A204.1 (cell line): Measurements from ENCODE around the gene ABCA6.
"Not testable (repeated sequence)": the region's sequence is repeated elsewhere in the genome, so short reads cannot be mapped to it uniquely, and the experiment has no call there.

Experiments used
- FAIRE-seq: peaks from 2 replicates; lab custom pipeline; 2012; peaks lifted over from hg19 to GRCh38; lab: Jason Lieb, UNC

Gene ABCA6

DNA sequence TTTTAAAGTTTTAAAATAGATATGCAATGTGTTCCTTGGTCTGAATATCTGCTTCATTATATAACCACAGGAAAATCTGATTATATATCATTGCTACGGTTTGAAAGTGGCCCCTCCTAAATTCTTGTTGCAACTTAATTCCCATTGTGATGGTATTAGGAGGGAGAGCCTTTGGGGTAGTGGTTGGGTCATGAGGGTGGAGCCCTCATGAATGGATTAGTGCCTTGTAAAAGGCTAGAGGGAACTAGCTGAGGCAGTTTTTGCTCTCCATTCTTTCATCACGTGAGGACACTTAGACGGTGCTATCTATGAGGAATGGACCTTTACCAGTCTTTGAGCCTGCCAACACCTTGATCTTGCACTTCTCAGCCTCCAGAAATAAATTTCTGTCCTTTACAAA is 7.6 kb downstream of the ABCA6 start:
- no peak for FAIRE-seq

DNA sequence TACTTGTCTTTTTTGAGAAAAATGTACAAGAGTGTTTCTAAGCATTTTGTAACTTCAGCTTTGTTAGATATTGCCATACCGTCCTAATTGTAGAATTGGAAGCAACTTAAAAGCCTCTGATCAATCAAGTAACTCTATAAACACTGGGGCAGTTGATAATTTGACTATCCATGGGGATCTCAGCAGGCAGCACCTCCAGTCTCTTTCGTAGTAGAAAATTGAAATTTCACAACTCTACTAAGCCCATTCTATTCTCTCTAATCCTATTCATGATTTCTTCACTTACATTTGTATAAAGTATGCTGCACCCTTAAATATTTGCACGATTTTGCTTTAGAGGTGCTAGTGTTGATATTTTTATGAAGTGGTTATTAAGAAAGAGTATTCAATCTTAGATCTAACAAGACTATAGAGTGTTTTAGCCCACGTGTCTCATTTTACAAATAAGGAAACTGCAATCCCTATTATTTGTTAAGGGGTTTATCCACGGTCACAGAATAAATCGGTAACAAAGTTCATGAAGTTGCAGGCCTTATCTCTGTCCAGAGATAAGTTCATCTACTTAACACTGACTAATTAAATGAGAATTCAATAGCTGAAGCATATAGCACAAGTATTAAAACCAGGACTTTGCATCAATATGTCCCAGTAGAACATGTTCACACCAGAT is 10.9 kb downstream of the ABCA6 start:
- FAIRE-seq, result no peak

DNA sequence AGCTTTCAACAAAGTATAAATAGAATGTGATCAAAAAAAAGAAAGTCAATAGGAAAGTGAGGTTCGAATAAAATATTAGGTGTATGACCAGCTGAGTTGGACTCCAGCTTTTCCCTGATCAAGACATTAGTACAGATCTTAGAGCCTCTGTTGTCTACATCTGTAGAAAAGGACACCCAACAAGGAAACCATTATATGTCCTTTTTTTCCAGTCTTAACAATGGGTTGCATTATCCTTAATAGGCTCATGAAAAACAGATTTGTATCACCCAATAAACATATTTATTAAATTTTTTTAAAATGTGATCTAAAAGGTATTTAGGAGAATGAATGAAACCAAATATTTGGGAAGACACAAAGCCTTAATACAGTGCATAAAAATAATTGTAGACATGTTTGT is 18.1 kb downstream of the ABCA6 start:
- no peak for FAIRE-seq

DNA sequence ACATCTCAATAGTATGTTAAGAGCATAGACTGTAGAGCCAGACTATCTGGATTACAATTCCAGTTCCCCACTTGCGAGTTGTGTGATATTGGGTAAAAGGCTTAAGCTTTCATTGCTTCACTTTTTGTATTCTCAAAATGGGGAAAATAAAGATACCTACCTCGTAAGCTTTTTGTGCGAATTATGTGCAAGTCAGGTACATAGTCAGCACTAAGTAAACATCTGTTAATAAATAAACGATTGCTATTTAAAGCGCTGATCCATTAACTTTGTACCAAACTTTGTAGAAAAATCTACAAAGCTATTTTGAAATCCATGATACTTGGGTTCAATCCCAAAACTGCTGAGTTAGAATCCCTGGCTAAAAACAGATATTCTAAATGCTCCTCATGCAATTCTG is 19.6 kb downstream of the ABCA6 start:
- no peak for FAIRE-seq

DNA sequence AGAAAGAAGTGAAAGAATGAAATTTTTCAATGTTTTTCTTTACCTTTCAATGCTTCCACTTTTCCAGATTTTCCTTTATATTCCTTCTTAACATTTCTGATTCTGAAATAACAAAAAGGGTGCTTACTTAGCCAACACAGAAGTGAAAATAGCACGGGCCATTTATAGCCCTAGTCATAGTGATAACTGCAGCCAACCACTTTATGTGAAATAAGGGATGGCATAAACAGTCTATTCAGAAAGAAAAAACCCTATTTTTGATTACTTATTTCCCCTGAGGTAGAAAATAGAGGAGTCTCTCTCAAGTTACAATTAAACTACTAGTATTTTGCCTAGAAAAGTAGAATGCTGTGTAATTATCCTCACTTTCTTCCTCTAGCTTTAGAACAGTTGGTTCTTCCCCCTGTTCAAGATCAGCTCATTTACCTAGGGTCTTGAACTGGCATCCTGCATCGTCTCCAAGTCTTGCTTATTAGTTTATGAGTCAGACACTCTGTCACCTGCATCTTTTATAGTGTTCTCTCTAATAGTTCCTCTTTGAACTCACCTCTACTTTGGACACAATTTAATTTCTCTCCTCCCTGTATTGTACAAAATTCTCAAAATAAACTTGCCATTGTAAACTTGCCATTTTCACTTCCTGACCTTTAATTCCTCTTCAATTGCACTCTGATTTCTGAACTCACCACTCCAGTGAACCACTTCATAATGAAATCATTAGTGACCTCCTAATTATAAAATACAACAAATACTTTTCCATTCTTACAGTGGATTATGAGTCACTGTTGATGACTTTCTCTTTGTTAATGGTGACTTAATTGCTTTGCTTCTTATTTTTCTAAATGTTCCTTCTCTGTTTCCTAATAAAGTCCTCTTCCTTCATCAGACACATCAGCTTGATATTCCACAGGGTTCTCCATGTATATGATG is 23.6 kb downstream of the ABCA6 start:
- FAIRE-seq, result no peak

DNA sequence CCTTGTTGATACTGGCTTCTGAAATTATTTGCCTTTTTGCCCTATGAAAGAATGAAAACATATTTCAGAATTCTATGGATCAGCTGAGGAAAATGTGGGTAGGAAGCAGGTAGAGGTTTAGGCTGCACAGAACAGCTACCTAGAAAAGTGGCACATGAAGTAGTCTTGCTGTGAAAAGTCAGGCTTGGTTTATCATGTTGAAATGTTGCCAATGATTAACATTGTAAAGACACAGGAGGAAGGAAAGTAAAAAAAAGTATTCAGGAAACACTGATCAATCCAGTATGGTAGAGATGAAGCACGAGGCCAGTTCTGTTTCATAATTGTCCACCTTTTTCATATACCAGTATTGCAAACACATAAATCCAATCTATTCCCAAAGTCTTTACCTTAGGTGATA is 29.9 kb downstream of the ABCA6 start:
- FAIRE-seq, result no peak

DNA sequence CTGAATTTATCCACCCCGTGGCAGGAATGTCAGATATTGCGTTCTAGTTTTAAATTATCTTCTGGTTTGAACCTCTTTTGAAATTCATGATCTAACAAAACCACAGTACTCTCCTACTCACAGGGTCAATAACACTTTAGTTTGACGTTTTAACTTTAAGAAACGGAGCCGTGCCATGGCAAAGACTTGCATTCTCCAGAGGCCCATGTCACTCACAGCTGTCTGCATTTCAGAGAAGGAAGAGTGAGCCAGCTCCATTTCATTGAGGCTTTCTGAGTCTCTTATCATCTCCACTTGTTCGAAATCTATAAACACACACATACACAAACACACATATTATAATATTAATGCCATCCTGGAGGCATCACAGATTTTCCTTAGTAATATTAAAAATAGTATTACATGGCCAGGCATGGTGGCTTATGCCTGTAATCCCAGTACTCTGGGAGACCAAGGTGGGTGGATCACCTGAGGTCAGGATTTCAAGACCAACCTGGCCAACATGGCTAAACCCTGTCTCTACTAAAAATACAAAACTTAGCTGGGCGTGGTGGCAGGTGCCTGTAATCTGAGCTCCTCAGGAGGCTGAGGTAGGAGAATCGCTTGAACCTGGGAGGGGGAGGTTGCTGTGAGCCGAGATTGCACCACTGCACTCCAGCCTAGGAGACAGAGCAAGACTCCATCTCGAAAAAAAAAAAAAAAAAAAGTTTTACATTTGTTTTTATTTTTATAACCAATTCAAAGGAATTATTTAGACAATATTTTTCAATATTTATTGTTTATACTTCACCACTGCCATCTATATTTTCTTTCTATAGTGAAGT is 35.6 kb downstream of the ABCA6 start:
- no peak for FAIRE-seq

DNA sequence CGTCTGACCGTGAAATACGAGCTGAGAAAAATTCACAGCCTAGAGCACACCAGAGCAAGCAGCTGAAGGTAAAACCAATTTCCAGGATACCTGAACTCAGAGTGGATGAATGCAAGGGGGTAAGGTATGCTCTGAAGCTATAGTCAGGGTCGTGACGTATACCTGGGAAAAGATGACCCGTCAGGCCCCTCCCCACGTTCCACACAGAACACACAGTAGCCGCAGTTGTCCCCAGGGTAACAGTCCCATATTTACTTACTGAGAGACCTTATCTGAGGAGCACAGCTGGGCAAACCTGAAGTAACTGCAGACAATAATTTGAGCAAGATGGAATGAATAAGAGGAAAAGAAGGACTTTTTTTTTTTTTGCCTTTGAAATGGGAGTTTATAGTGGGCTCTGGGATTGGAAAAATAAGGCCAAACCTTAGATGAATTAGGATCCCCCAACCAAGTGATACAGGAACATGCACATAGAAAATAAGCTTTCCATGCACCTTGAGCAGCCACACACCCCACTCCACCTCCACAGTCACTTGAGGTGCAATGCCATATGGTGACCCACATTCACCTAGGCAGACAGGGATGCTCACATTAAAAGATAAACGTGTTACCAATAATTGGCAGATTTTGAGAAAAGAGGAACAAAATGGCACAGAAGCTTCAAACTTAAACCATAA is 38.0 kb downstream of the ABCA6 start:
- no peak for FAIRE-seq

DNA sequence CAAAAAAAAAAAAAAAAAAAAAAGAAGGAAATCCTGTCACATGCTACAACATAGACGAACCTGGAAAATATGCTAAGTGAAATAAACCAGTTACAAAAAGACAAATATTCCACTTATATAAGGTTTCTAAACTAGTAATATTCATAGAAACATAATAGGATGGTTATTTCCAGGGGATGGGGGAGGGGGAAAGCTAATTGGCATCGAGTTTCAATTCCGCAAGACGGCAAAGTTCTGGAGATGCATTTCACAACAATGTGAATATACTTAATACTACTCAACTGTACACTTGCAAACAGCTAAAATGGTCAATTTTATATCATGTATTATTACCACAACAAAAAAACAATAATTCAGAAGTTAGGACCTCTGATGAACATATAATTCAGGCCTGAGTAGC is 43.1 kb downstream of the ABCA6 start:
- no peak for FAIRE-seq

DNA sequence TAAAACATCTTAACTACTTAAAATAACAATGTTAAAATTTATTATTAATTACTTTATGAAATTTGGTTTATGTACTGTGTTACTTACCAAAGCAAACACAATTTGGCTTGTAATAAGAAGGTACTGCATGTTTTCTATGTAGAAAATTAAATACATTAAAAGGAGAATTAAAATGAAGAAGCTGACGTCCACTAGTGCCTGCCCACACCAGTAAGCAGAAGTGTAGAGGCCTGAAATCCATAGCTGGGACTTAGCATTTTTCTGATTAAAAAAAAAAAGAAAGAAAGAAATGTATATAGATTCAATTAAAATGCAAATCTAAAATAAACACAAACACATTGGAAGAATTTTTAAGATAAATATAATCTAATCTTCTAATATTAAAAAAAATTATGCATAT is 45.2 kb downstream of the ABCA6 start:
- no peak for FAIRE-seq

DNA sequence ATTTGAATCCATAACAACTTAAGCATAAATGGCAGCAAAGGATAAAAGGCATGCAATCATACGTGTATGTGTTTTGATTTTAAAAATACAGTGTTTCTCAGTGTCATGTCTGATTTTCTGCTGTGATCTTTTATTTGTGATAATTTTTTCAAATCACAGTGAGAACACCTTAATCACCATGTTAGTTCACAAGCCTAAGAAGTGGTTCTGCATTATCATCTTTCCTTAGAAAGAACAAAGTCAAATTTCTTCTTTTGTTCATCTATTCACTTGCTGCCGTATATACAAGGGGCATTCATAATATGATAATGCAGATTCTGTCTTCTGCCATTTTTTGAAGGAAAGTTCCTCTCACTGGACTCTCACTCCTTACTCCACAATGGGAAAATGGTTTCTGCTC is 47.7 kb downstream of the ABCA6 start:
- FAIRE-seq, result no peak

DNA sequence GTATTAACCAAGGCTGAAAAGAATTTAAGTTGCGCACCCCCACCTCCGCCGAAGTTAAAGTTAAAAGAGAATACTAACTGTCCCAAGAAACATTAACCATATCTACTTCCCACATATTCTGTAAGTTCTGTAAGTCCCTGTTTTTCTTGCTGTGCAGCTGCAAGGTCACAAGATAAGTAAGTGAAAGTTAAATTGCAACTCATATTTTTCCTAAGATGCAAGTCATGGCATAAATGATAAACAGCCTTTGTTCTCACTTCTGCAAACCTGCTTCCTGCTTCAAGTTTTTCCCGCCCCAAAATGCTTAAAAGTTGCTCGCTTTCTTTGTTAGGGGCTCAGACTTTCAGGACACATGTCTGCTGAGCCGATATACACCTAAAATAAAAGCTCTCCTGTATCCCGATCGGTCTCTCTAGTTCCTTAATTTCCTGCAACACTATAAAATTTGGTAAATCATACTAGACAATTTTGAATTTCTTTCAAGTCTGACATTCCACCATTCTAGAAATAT is 48.4 kb downstream of the ABCA6 start:
- no peak for FAIRE-seq

DNA sequence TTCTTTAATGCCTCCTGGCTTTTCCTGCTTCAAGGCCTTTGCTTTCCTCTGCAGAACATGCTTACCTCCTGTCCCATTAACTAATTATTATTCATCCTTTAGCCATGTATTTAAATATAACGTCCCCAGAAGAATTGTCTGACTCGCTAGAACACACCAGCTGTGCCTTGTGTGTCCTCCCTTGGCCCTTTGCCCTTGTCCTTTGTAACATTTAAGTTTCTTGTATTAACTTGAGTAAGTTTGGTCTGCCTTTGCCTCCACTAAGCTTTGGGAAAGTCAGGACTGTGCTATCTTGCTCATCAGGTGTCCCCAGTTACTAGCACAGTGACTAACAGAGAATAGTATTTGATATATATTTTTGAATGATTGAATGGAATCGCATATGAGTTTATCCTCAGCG is 51.3 kb downstream of the ABCA6 start:
- no peak for FAIRE-seq

DNA sequence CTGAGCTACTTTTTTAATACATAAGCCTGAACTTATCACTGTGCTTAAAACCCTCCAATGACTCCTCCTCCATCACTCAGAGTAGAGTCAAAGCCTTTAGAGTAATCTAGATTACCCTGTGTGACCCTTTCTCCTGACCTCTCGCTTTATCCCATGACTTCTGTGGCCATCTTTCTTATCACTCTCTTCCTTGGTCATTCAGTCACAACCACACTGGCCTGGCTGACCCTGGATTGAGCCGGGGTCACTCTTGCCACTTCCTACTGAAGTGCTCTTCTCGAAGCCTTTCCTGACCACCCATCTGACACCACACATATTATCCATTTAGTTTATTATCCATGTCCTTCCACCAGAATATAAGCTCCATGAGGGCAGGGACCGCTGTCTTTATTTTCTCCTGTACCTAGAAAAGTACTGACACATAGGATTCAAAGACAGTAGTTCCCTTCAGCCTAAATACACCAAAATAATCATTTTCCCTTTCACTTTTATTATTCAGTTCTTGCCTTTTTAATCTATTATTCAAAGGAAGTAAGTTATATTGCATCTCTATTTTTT is 53.0 kb downstream of the ABCA6 start:
- FAIRE-seq, result no peak

DNA sequence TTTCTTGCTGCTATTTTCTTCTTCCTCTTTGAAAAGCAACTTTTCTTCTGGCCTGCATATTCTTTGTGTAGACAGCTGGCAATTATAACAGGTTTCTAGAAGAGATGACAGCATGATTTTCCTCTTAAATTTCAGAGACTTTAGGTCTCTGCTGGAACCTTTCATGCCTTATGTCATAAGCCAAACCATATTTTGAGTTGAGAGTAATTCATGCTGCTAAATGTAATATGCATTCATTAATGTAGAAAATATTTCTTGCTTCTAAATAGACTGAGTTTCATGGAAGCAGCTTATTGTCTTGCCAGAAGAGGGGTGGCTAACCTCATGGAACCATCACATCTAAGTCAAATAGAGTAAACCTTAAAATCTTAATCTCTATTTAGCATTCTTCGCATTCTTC is 55.1 kb downstream of the ABCA6 start:
- FAIRE-seq, result no peak

DNA sequence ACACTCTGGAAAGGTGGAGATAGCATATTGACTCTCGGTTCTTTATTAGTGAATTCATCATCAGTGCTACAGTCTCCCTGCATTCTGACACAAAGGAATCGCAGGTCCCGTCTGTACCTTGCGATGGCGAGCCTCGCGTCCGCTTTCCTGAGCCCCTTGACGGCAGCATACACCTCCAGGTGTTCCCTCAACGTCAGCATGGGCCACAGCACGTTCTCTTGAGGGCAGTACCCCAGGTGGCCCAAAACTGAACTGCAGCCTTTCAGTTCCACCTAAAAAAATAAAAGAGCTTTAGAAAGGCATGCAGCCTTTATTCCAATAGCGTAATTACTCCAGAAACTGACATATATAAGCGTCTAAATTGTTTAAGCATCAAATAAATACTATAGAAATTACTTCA is 56.8 kb downstream of the ABCA6 start:
- FAIRE-seq, result no peak

DNA sequence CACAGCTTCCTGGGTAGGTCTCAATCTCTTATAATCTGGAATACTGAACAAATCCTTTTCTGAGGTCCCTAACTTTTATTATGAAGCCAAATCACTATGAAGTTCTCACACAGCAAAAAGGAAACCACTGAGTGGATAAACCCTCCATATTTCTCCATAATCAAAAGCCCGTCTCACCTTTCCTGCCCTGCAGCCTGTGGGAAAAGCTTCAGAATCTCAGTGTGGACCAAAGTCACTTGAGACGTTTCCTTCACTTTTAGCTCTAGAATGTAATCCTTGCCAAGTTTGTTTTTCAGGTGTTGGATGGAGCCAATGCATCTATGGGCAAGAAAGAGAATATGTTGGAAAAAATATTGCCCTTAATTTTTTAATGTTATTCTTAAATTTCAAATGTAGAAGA is 59.0 kb downstream of the ABCA6 start:
- FAIRE-seq, result no peak

DNA sequence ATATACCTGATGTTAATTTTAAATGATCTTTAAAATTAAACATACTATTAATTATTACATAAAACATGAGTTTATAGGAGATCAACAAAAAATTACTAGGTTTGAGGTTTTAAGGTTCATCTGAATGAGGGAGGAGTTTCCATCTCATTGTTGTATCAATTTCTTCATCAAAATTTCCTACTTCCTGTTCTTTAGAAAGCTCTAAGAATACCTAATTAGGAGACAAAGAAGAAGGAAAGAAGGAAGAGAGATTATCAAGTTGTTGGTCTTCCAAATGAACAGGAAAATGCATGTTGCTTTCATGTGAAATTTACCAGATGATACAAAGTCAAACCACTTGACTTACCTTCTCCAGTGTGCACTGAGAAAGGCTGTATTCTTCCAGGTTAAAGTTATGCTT is 62.8 kb downstream of the ABCA6 start:
- FAIRE-seq, result no peak

DNA sequence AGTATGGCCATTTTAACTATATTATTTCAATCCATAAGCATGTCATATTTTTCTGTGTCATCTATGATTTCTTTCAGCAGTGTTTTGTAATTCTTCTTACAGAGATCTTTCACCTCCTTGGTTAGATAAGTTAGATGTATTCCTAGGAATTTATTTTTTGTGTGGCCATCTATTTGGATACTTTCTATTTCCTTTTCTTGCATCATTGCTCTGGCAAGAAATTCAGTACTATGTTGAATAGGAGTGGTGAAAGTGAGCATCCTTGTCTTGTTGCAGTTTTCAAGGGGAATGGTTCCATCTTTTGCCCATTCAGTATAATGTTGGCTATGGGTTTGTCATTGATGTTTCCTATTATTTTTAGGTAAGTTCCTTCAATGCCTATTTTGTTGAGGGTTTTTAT is 65.9 kb downstream of the ABCA6 start:
- no peak for FAIRE-seq

DNA sequence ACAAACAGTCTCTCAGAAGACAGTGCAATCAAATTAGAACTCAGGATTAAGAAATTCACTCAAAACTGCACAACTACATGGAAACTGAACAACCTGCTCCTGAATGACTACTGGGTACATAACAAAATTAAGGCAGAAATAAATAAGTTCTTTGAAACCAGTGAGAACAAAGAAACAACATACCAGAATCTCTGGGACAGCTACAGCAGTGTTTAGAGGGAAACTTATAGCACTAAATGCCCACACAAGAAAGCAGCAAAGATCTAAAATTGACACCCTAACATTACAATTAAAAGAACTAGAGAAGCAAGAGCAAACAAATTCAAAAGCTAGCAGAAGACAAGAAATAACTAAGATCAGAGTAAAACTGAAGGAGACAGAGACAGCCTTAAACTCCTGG is 68.3 kb downstream of the ABCA6 start:
- FAIRE-seq, result not testable (repeated sequence)

DNA sequence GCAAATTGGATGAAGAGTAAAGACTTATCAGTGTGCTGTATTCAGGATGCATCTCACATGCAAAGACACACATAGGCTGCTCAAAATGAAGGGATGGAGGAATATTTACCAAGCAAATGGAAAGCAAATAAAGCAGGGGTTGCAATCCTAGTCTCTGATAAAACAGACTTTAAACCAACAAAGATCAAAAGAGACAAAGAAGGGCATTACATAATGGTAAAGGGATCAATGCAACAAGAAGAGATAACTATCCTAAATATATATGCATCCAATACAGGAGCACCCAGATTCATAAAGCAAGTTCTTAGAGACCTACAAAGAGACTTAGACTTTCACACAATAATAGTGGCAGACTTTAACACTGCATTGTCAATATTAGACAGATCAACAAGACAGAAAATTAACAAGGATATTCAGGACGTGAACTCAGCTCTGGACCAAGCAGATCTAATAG is 68.9 kb downstream of the ABCA6 start:
- not testable (repeated sequence) for FAIRE-seq

DNA sequence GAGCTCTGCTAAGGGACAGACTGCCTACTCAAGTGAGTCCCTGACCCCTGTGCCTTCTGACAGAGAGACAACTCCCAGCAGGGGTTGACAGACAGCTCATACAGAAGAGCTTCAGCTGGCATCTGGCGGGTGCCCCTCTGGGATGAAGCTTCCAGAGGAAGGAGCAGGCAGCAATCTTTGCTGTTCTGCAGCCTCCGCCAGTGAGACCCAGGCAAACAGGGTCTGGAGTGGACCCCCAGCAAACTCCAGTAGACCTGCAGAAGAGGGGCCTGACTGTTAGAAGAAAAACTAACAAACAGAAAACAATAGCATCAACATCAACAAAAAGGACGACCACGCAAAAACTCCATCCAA is 70.5 kb downstream of the ABCA6 start:
- FAIRE-seq, result not testable (repeated sequence)
